ENCODE measurements around the gene CNTN4.
"Not testable (repeated sequence)": the region's sequence is repeated elsewhere in the genome, so short reads cannot be mapped to it uniquely, and the experiment has no call there.

CNTN4 gene

GRCh38 chr3:2783261-2783660, 684.6 kb downstream of the CNTN4 start:
- FAIRE-seq, result no peak

GRCh38 chr3:2784627-2785026, 686.0 kb downstream of the CNTN4 start:
- FAIRE-seq, result no peak
- no peak for DNase-seq (ENCODE audit: low spot score)

More at GRCh38 chr3:2783261-2783660, 684.6 kb downstream of the CNTN4 start:
- no peak for DNase-seq (ENCODE audit: low spot score)

GRCh38 chr3:2790266-2790815, 691.7 kb downstream of the CNTN4 start:
- DNase-seq (ENCODE audit: low spot score), result no peak
- FAIRE-seq, result no peak

DNA sequence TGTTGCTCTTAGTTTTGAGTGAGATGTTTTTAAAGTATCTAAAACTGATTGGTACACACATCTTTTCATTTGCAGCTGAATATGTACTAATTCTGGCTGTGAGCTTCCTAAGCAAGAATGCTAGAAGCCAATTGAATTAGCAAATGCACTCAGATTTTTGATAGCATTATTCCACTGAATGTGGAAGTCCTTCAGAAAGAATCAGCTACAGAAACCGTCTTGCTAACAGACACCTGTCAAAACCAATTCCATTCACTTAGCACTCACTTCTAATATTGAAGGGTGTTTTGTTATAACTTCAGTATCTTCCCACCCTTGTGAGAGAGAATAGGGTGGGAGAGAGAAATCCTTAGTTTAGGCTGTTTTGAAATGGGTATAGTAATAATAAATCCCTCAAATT, 693.8 kb downstream of the CNTN4 start:
- DNase-seq (ENCODE audit: low spot score), result no peak
- FAIRE-seq, result no peak

DNA sequence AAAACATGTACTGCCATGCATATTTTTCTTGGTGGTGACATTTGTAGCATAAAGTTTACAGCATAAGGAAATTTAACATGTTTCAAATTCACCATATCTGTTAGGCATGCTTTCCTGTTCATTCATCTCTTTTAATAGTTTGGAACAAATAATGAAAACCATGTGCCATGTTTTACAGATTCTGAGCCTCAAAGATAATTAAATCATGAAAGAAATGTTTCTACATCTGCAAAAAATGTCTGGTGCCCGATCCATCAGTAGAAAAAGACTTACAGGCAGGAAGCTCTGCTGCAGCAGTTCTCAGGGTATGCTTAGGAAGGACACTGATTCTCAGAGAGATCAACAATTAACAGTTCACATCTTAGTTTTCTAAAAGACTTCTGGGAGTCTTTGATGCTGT, 695.3 kb downstream of the CNTN4 start:
- DNase-seq (ENCODE audit: low spot score) (no peak), FAIRE-seq (no peak)

GRCh38 chr3:2802429-2802828, 703.8 kb downstream of the CNTN4 start:
- DNase-seq (ENCODE audit: low spot score) (peak; percentile 8), FAIRE-seq (no peak)

DNA sequence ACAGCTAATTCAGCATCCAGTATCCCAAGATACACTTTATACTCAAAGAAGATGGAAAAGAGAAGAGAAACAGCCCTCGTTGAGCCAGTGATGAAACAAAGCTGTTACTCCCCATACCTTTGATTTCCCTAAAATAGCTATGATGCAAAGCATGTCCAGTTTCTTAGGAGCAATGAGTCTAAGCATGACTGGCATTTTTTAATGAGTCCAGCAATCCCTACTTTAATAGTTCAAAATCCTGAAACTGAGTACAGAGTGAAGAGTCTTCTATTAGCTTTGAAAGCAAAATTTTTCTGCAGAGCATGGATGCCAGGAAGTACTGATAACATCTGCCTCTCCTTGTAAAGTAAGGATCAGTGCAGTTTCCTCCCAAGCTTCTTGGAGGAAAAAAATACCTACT, 708.8 kb downstream of the CNTN4 start:
- DNase-seq (ENCODE audit: low spot score) (no peak), FAIRE-seq (no peak)

- DNase-seq (ENCODE audit: low spot score) (peak; percentile 38), FAIRE-seq (no peak)
These were observed 712.1 kb downstream of the CNTN4 start for GRCh38 chr3:2810723-2811122.

GRCh38 chr3:2819571-2819970, 720.9 kb downstream of the CNTN4 start:
- FAIRE-seq, result no peak
- no peak for DNase-seq (ENCODE audit: low spot score)

- not testable (repeated sequence) for FAIRE-seq; DNase-seq (ENCODE audit: low spot score)
These were observed 722.3 kb downstream of the CNTN4 start for GRCh38 chr3:2820982-2821381.

DNA sequence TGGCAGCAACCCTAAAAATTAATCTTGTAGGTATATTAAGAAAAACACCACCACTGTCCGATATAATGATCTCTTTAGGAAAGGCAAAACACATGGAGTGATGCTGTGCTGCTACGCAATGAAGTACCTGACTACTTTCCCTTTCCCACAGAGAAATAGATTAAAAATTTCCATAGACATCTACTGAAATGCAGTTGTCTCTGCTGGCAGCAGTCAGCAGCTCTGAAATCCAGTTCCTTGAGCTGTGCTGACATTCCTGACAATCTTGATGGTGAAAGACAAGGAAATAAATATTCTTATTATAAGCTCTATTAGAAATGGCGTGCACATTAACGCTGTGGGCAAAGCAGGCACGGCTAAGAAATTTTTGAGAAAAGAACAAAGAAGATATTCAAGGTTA, 723.9 kb downstream of the CNTN4 start:
- FAIRE-seq (no peak), DNase-seq (ENCODE audit: low spot score) (no peak)

DNA sequence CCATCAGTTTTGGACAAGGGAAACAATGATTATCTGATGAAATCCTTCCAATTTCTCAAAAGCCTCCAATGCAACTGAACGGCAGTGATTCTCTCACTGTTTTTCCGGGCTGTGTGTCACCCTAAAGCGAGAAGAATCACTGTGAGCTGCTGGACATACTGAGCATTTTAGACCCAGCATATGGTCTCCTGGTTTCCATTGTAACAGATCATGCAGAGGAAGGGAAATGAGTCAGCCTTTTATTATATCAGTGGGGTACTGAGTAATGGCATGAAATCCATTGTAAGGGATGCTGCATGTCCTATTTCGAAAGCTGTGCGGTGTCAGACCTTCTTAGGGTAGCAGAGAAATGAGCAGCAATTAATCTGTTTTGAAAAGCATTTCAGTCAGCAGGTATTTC, 724.4 kb downstream of the CNTN4 start:
- FAIRE-seq (no peak), DNase-seq (ENCODE audit: low spot score) (peak; percentile 38)

DNA sequence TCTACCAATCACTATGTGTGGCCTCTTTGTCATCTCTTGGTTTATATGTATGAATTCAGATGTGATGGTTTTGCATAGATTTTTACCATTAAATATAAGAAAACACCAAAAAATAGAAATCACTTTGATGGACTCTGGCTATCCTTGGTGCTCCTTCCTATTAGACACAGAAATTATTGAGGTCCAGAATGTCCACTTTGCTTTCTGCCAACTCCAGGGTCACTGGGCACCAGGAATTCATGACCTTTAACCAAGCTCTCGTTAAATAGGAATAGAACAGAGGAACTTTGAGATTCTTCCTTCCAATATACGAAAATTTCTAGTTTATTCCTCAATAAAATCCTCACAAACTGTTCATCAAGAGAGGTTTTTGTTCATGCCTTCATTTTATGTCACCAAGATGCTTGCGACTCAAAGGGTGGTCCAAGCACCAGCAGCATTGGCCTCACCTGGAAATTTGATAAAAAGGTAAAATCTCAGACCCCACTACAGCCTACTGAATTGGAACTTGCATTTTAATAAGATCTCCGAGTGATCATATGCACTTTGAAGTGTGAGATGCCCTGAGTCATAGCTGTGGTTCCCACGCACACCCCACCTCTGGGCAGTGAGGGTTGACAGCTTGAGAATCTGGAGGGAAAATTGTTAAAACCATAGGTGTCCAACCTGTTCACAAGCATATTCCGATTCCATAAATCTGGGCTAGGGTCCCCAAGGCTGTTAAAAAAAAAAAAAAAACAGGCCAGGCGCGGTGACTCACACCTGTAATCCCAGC, 725.0 kb downstream of the CNTN4 start:
- DNase-seq (ENCODE audit: low spot score) (no peak), FAIRE-seq (no peak)

GRCh38 chr3:2826036-2826435, 727.4 kb downstream of the CNTN4 start:
- no peak for DNase-seq (ENCODE audit: low spot score)
- FAIRE-seq, result no peak

GRCh38 chr3:2826453-2826852, 727.8 kb downstream of the CNTN4 start:
- no peak for DNase-seq (ENCODE audit: low spot score)
- no peak for FAIRE-seq

DNA sequence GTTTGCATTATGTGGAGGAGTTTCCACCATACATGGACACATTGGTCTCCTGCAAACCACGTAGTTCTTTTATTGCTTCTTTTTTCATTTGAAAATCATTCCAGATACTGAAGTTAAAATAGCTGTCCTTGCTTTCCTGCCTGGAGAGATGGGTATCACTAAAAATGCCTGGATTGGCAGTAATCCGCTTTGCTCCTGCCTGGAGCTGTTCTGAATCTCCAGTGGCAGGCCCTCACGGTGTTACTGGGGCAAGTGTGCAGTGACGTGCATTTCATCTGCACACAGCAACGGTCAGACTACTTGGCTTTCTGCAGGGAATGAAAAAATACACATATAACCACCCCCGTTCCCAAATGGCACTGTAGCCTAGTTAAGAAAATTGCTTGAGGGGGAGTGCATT, 738.6 kb downstream of the CNTN4 start:
- FAIRE-seq, result no peak
- no peak for DNase-seq (ENCODE audit: low spot score)

DNA sequence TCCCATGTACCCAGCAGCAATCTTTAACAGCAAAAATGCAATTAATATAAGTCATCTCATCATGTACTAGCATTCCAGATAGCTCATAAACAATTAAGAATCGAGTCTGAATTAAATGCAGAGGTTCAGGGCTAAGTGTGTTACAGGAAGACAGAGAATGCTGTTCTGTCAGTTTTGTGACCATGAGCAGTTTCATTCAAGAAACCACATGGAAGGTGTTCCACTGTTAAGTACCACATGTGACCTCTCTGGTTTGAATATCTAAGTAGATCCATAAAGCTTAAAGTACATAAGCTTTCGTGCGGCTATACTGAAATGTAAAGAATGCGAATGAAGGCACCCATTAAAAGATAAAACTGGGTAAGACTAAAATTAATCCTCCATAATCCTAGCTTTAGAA, 739.2 kb downstream of the CNTN4 start:
- DNase-seq (ENCODE audit: low spot score), result no peak
- FAIRE-seq, result no peak

GRCh38 chr3:2838546-2839157, 740.0 kb downstream of the CNTN4 start:
- no peak for FAIRE-seq

DNA sequence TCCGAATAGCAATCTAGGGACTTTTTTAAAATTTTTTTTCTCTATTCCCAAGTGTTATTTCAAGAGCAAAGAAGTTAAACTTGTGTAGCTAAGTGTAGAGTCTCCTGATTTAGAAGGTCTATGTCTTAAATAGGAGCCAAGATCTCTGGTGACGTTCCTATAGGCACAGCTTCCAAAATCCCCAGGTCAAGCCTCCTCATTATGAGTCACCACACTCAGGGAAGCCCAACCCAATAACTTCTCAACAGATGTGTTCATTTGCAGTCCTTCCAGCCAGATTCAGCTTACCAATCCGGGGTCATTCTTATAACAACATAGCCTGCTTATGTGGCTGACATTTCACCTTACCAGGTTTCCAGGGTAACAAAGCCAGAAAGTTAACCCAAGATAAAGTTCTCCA, 741.2 kb downstream of the CNTN4 start:
- FAIRE-seq (no peak), DNase-seq (ENCODE audit: low spot score) (peak; percentile 13)

More at GRCh38 chr3:2838546-2839157, 740.0 kb downstream of the CNTN4 start:
- no peak for DNase-seq (ENCODE audit: low spot score)

DNA sequence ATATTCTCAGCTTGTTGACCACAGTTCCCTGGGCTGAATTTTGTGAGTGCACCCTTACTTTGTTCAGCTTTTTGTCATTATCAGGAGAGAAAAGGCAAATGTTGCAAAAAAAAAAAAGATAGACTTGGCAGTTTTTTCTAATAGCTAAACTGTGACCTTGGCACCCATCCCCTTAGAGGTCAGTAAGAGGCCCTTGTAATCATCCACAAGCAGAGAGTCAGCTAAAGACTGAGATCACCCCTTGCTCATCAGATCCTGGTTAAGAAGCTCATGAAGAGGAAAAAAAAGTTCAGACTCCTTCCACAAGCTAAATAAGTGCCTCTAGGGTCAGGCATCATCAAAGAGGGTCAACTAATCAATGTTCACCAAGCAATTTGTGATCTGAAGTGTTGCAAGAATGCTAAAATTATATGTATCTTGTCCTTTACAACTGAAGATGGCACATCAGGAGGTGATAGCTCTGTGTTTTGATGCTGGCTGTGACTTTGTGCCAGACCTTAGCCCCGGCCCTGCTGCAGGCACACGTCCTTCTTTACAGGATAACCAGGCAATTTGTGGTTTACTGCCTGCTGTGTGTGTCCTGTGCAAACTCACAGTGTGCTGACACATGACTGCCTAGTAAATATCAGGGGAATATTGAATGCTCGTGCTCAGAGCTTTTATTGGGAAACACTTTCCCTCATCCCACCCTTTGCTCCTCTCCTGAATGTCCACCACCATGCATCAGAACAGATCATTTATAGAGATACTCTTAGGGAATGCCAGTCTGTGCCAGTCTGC, 748.6 kb downstream of the CNTN4 start:
- no peak for FAIRE-seq
- DNase-seq (ENCODE audit: low spot score), result no peak

GRCh38 chr3:2849092-2849491, 750.4 kb downstream of the CNTN4 start:
- FAIRE-seq (no peak), DNase-seq (ENCODE audit: low spot score) (no peak)

DNA sequence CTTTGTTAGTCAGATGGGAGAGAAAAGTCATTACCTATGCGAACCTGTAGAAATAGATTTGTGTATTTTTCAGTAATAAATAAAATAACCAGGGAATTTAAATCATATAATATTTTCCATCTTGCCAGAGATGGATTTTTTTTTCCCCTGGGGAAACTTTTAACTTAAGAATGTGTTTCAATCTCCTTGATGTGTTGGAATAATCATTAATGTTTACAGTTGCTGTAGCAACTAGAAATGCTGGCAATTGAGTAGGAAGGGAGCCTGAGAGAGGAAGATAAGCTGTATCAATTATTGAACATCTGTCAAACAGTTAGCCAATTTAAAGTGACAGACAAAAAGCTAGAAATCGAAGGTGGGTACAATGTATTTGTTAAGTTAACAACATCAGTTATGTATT, 752.0 kb downstream of the CNTN4 start:
- no peak for FAIRE-seq

More for the DNA sequence above, 752.0 kb downstream of the CNTN4 start:
- DNase-seq (ENCODE audit: low spot score), result no peak
